Spleen (tissue), 7 donors: Measurements from ENCODE around the gene HBD.

Source experiments
- POLR2A ChIP-seq, 3 donors: fragments of 450-650 bp; IDR thresholded peaks; one replicate each; pipeline ENCODE4 v1.5.1; 2017; ENCODE audit warnings: antibody characterized with exemption in 3 of 3, mild to moderate bottlenecking in 1 of 3
- TF ChIP-seq, protein P1 (sequence below), 11 experiments: fragments of 200-600 bp in 7 of 11; fragments of 450-650 bp in 4 of 11; sonication (generic) in 4 of 11; IDR thresholded peaks in 8 of 11; conservative IDR thresholded peaks in 3 of 11; 1 replicate in 7 of 11; 2 replicates in 4 of 11; pipeline versions ENCODE4 v1.4.0 to v1.8.0; 2016 to 2021; ENCODE audit warnings: antibody characterized with exemption in 11 of 11, inconsistent platforms in 4 of 11, mild to moderate bottlenecking in 1 of 11
- donor health status: DM: no; HTN: no; CAD: no; lungs with moderate emphysema.
- donor health status: DM: no; HTN: no; CAD: no.
- donor health status: DM: no; HTN: no; CAD: no.

DNA sequence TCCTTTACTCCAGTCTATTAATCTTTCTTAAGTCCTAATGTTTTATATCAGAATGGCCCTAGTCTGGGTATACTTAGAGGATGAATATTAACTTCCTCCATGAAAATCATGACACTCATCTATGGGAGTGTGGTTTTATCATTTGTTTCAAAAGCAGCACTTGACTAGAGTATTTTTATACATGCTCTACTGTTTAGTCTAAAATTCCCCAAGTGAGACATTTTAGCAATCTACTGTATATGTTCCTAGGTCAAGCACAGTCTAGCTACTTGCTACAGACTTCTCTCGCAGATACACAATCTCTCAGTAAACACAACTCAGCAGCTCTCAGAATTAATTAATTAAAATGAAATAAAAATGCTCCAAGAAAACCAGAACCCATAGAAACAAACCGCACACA lies 4.5 kb downstream of the HBD start:
- TF ChIP-seq, protein P1, sequence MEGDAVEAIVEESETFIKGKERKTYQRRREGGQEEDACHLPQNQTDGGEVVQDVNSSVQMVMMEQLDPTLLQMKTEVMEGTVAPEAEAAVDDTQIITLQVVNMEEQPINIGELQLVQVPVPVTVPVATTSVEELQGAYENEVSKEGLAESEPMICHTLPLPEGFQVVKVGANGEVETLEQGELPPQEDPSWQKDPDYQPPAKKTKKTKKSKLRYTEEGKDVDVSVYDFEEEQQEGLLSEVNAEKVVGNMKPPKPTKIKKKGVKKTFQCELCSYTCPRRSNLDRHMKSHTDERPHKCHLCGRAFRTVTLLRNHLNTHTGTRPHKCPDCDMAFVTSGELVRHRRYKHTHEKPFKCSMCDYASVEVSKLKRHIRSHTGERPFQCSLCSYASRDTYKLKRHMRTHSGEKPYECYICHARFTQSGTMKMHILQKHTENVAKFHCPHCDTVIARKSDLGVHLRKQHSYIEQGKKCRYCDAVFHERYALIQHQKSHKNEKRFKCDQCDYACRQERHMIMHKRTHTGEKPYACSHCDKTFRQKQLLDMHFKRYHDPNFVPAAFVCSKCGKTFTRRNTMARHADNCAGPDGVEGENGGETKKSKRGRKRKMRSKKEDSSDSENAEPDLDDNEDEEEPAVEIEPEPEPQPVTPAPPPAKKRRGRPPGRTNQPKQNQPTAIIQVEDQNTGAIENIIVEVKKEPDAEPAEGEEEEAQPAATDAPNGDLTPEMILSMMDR (IDR thresholded peaks at IDR 0.05 in 8 of 11, conservative IDR thresholded peaks at IDR 0.05 in 3 of 11): no peak
- no peak for TF ChIP-seq POLR2A (IDR thresholded peaks at IDR 0.05)
